Lung microvascular endothelial cell (primary cell): ENCODE data around the gene SERAC1. TPM values are rescaled to one million over a fixed set of nuclear protein-coding genes. Genes with fewer than 3 reads are reported as not detected.
A peak's percentile ranks its signal among the peaks of the same experiment; 100 is the strongest.

ENCODE experiments used
- DNase-seq, 2 donors: peaks; one replicate each; pipeline versions ENCODE4 v3.0.0 to v3.0.0-alpha.2; 2010; ENCODE audit warnings: low read depth in 2 of 2
- total RNA-seq: library from RNA; depleted of rRNA; stranded (reverse); fragments of >200 nt; gene quantifications from 2 replicates; pipeline ENCODE4 v1.2.1, GENCODE V29; 2014

The SERAC1 gene
- total RNA-seq, 1 donor from 2014 or later = 13.9 TPM

- no peak for DNase-seq
These were observed 87.0 kb downstream of the SERAC1 start for GRCh38 chr6:158080849-158081656.

GRCh38 chr6:158078320-158078719 is 89.7 kb downstream of the SERAC1 start:
- DNase-seq = no peak

- DNase-seq = no peak
These were observed 90.4 kb downstream of the SERAC1 start for GRCh38 chr6:158077676-158078075.

GRCh38 chr6:158076548-158076947 is 91.5 kb downstream of the SERAC1 start:
- no peak for DNase-seq

- DNase-seq = no peak
These were observed 94.3 kb downstream of the SERAC1 start for GRCh38 chr6:158073776-158074175.

- DNase-seq = peak; percentile 82 to 86
These were observed 95.9 kb downstream of the SERAC1 start for GRCh38 chr6:158072083-158072721.

GRCh38 chr6:158071121-158072082 is 96.7 kb downstream of the SERAC1 start:
- no peak for DNase-seq

- DNase-seq = no peak
These were observed 97.5 kb downstream of the SERAC1 start for GRCh38 chr6:158070513-158070912.

- peak; percentile 10 to 97 for DNase-seq
These were observed 98.3 kb downstream of the SERAC1 start for GRCh38 chr6:158069800-158070195.

GRCh38 chr6:158068893-158069799 is 98.9 kb downstream of the SERAC1 start:
- peak; percentile 64 to 90 for DNase-seq

- DNase-seq = no peak
These were observed 99.7 kb downstream of the SERAC1 start for GRCh38 chr6:158068156-158068892.

GRCh38 chr6:158067436-158068015 is 100.5 kb downstream of the SERAC1 start:
- peak in 1 of 2 donors; percentile 48 for DNase-seq

GRCh38 chr6:158066136-158066781 is 101.8 kb downstream of the SERAC1 start:
- DNase-seq = no peak

GRCh38 chr6:158064725-158065251 is 103.3 kb downstream of the SERAC1 start:
- DNase-seq = no peak

GRCh38 chr6:158063736-158064135 is 104.3 kb downstream of the SERAC1 start:
- no peak for DNase-seq

GRCh38 chr6:158061709-158062461 is 106.2 kb downstream of the SERAC1 start:
- peak in 1 of 2 donors; percentile 82 for DNase-seq

- no peak for DNase-seq
These were observed 106.7 kb downstream of the SERAC1 start for GRCh38 chr6:158061361-158061708.
